ENCODE measurements around the gene CKAP4. TPM values are rescaled to one million over a fixed set of nuclear protein-coding genes. Genes with fewer than 3 reads are reported as not detected.

Gene CKAP4
- total RNA-seq, result 10 to 100 TPM; 35.6 to 53.7 (median 41.3) TPM
- 24.8 TPM for polyA plus RNA-seq
- long read RNA-seq, donor 1, transcript CKAP4-201 (2 exons, 3,093 nt), result major isoform, 159 of 207 reads
- long read RNA-seq, donor 1, partial matches to known transcripts, result 0 of 207 reads
- long read RNA-seq, donor 1, other reads (novel, unspliced or antisense), result 48 of 207 reads
- long read RNA-seq, donor 2, transcript CKAP4-201 (2 exons, 3,093 nt), result major isoform, 111 of 117 reads
- long read RNA-seq, donor 2, partial matches to known transcripts, result 0 of 117 reads
- long read RNA-seq, donor 2, other reads (novel, unspliced or antisense), result 6 of 117 reads
- long read RNA-seq, donor 3, transcript CKAP4-201 (2 exons, 3,093 nt), result major isoform, 38 of 48 reads
- long read RNA-seq, donor 3, partial matches to known transcripts, result 0 of 48 reads
- long read RNA-seq, donor 3, other reads (novel, unspliced or antisense), result 10 of 48 reads
- long read RNA-seq, donor 4, transcript CKAP4-201 (2 exons, 3,093 nt), result major isoform, 100 of 110 reads
- long read RNA-seq, donor 4, partial matches to known transcripts, result 0 of 110 reads
- long read RNA-seq, donor 4, other reads (novel, unspliced or antisense), result 10 of 110 reads

GRCh38 chr12:106247674-106248311 is at the start of gene CKAP4:
Gene CKAP4, minus strand, starts transcription at chr12:106248020. Its CDS starts 169 bp downstream, at chr12:106247851.
- Histone ChIP-seq H3K4me3 (ENCODE audit: low read length) (peak within 1 kb of the TSS; percentile 90), H3K27ac (ENCODE audit: low read length) (peak within 1 kb of the TSS; percentile 86), H3K27me3 (ENCODE audit: control insufficient read depth, insufficient read depth) (no peaks in the 10 kb centered on the region), H3K9me3 (ENCODE audit: control insufficient read depth, low read length) (no peaks in the 10 kb centered on the region), H3K4me1 (ENCODE audit: control insufficient read depth, insufficient read depth, low read length) (peaks cover 11% of the 10 kb centered on the region)
- WGBS, result 1% methylated on average over 100 of the region's 102 CpGs
- intact Hi-C loops (cut with DNase I), result loop anchor here in 2 of 4 donors (2.0 to 10.0 kb wide), 3 partner anchors 55 to 97 kb away; partner anchors contain the start of gene TCP11L2 (in 2 of the 2)
- ATAC-seq (peak; percentile 82 to 88), DNase-seq (peak; percentile 86 to 95 (median 94))

GRCh38 chr12:106297075-106297474 is 49.3 kb upstream of the CKAP4 start:
- Histone ChIP-seq H3K27ac (ENCODE audit: low read length) (no peak overlapping the region), H3K27me3 (ENCODE audit: control insufficient read depth, insufficient read depth) (no peaks in the 10 kb centered on the region), H3K9me3 (ENCODE audit: control insufficient read depth, low read length) (no peaks in the 10 kb centered on the region), H3K4me3 (ENCODE audit: low read length) (no peak overlapping the region), H3K4me1 (ENCODE audit: control insufficient read depth, insufficient read depth, low read length) (no peaks in the 10 kb centered on the region)
- no peak for ATAC-seq
- WGBS, result 89% methylated on average over 3 of the region's 3 CpGs
- no peak for DNase-seq
- intact Hi-C loops (cut with DNase I), result no loop called here

GRCh38 chr12:106296179-106296877 is 48.5 kb upstream of the CKAP4 start:
- Histone ChIP-seq H3K27me3 (ENCODE audit: control insufficient read depth, insufficient read depth) (no peaks in the 10 kb centered on the region), H3K4me3 (ENCODE audit: low read length) (no peak overlapping the region), H3K27ac (ENCODE audit: low read length) (peak overlapping the region; percentile 72), H3K4me1 (ENCODE audit: control insufficient read depth, insufficient read depth, low read length) (no peaks in the 10 kb centered on the region), H3K9me3 (ENCODE audit: control insufficient read depth, low read length) (no peaks in the 10 kb centered on the region)
- ATAC-seq, result peak; percentile 66 to 69
- intact Hi-C loops (cut with DNase I), result no loop called here
- WGBS, result 88% methylated on average over 8 of the region's 8 CpGs
- DNase-seq, result no peak

GRCh38 chr12:106292339-106292738 is 44.5 kb upstream of the CKAP4 start:
- intact Hi-C loops (cut with DNase I), result no loop called here
- H3K27ac ChIP-seq (ENCODE audit: low read length), result no peak overlapping the region
- 92% methylated on average over 5 of the region's 5 CpGs for WGBS
- no peaks in the 10 kb centered on the region for H3K4me1 ChIP-seq (ENCODE audit: control insufficient read depth, insufficient read depth, low read length)
- no peak for DNase-seq
- no peak overlapping the region for H3K4me3 ChIP-seq (ENCODE audit: low read length)
- H3K27me3 ChIP-seq (ENCODE audit: control insufficient read depth, insufficient read depth), result no peaks in the 10 kb centered on the region
- no peaks in the 10 kb centered on the region for H3K9me3 ChIP-seq (ENCODE audit: control insufficient read depth, low read length)
- ATAC-seq, result no peak

GRCh38 chr12:106291342-106291741 is 43.5 kb upstream of the CKAP4 start:
- intact Hi-C loops (cut with DNase I), result no loop called here
- ATAC-seq (no peak), DNase-seq (no peak)
- Histone ChIP-seq H3K4me1 (ENCODE audit: control insufficient read depth, insufficient read depth, low read length) (no peaks in the 10 kb centered on the region), H3K9me3 (ENCODE audit: control insufficient read depth, low read length) (no peaks in the 10 kb centered on the region), H3K4me3 (ENCODE audit: low read length) (no peak overlapping the region), H3K27me3 (ENCODE audit: control insufficient read depth, insufficient read depth) (no peaks in the 10 kb centered on the region), H3K27ac (ENCODE audit: low read length) (no peak overlapping the region)
- WGBS, result 63% methylated on average over 5 of the region's 5 CpGs

GRCh38 chr12:106290666-106291065 is 42.8 kb upstream of the CKAP4 start:
- Histone ChIP-seq H3K4me3 (ENCODE audit: low read length) (no peak overlapping the region), H3K9me3 (ENCODE audit: control insufficient read depth, low read length) (no peaks in the 10 kb centered on the region), H3K27me3 (ENCODE audit: control insufficient read depth, insufficient read depth) (no peaks in the 10 kb centered on the region), H3K4me1 (ENCODE audit: control insufficient read depth, insufficient read depth, low read length) (peaks cover 3% of the 10 kb centered on the region), H3K27ac (ENCODE audit: low read length) (no peak overlapping the region)
- 76% methylated on average over 2 of the region's 2 CpGs for WGBS
- ATAC-seq (no peak), DNase-seq (no peak)
- intact Hi-C loops (cut with DNase I), result no loop called here

GRCh38 chr12:106289196-106289681 is 41.4 kb upstream of the CKAP4 start:
- Histone ChIP-seq H3K9me3 (ENCODE audit: control insufficient read depth, low read length) (no peaks in the 10 kb centered on the region), H3K4me1 (ENCODE audit: control insufficient read depth, insufficient read depth, low read length) (peaks cover 3% of the 10 kb centered on the region), H3K4me3 (ENCODE audit: low read length) (no peak overlapping the region), H3K27ac (ENCODE audit: low read length) (no peak overlapping the region), H3K27me3 (ENCODE audit: control insufficient read depth, insufficient read depth) (no peaks in the 10 kb centered on the region)
- no peak for ATAC-seq
- DNase-seq, result no peak
- intact Hi-C loops (cut with DNase I), result loop anchor here in 2 of 4 donors (10.0 kb wide), 1 partner anchor 64 kb away; no protein-coding TSS in a partner anchor
- WGBS, result 42% methylated on average over 1 of the region's 1 CpG

- no peak overlapping the region for H3K27ac ChIP-seq (ENCODE audit: low read length)
- DNase-seq, result no peak
- H3K9me3 ChIP-seq (ENCODE audit: control insufficient read depth, low read length), result no peaks in the 10 kb centered on the region
- ATAC-seq, result no peak
- WGBS, result 75% methylated on average over 9 of the region's 9 CpGs
- H3K4me3 ChIP-seq (ENCODE audit: low read length), result no peak overlapping the region
- peaks cover 3% of the 10 kb centered on the region for H3K4me1 ChIP-seq (ENCODE audit: control insufficient read depth, insufficient read depth, low read length)
- intact Hi-C loops (cut with DNase I), result loop anchor here in 2 of 4 donors (10.0 kb wide), 1 partner anchor 64 kb away; no protein-coding TSS in a partner anchor
- no peaks in the 10 kb centered on the region for H3K27me3 ChIP-seq (ENCODE audit: control insufficient read depth, insufficient read depth)
Measured at GRCh38 chr12:106288494-106289195, 40.8 kb upstream of the CKAP4 start.

- Histone ChIP-seq H3K4me3 (ENCODE audit: low read length) (no peak overlapping the region), H3K27ac (ENCODE audit: low read length) (no peak overlapping the region), H3K9me3 (ENCODE audit: control insufficient read depth, low read length) (no peaks in the 10 kb centered on the region), H3K27me3 (ENCODE audit: control insufficient read depth, insufficient read depth) (no peaks in the 10 kb centered on the region), H3K4me1 (ENCODE audit: control insufficient read depth, insufficient read depth, low read length) (peaks cover 3% of the 10 kb centered on the region)
- 95% methylated on average over 1 of the region's 1 CpG for WGBS
- intact Hi-C loops (cut with DNase I), result loop anchor here in 2 of 4 donors (10.0 kb wide), 1 partner anchor 63 kb away; no protein-coding TSS in a partner anchor
- DNase-seq (no peak), ATAC-seq (no peak)
Measured at GRCh38 chr12:106288101-106288493, 40.3 kb upstream of the CKAP4 start.

- intact Hi-C loops (cut with DNase I), result loop anchor here in 2 of 4 donors (10.0 kb wide), 1 partner anchor 63 kb away; no protein-coding TSS in a partner anchor
- H3K27me3 ChIP-seq (ENCODE audit: control insufficient read depth, insufficient read depth), result no peaks in the 10 kb centered on the region
- no peak overlapping the region for H3K4me3 ChIP-seq (ENCODE audit: low read length)
- 88% methylated on average over 1 of the region's 1 CpG for WGBS
- no peak for ATAC-seq
- no peak for DNase-seq
- H3K9me3 ChIP-seq (ENCODE audit: control insufficient read depth, low read length), result no peaks in the 10 kb centered on the region
- H3K4me1 ChIP-seq (ENCODE audit: control insufficient read depth, insufficient read depth, low read length), result peaks cover 3% of the 10 kb centered on the region
- no peak overlapping the region for H3K27ac ChIP-seq (ENCODE audit: low read length)
Measured at GRCh38 chr12:106287364-106287763, 39.5 kb upstream of the CKAP4 start.
